Superior temporal gyrus (tissue), 1 donor: ENCODE data around the gene CD99.

Experiments
- DNase-seq: peaks from one replicate; pipeline ENCODE4 v3.0.0-alpha.2; 2016; ENCODE audit errors: extremely low spot score

The CD99 gene

DNA sequence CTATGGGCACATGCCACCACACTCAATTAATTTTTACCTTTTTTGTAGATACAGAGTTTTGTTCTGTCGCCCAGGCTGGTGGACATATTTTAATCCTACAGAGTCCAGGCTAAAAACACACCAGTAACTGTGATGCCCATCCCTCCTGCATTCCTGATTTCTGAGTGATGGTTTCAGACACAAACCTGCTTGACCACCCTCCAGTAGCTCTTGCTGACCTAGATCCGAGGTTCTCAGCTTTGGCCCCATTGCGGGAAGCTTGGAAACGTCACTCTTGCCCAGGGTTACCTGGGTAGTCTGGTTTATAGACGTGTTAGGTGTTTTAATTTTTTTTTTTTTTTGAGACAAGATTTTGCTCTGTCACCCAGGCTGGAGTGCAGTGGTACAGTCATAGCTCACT lies 7.5 kb downstream of the CD99 start:
- DNase-seq: no peak

DNA sequence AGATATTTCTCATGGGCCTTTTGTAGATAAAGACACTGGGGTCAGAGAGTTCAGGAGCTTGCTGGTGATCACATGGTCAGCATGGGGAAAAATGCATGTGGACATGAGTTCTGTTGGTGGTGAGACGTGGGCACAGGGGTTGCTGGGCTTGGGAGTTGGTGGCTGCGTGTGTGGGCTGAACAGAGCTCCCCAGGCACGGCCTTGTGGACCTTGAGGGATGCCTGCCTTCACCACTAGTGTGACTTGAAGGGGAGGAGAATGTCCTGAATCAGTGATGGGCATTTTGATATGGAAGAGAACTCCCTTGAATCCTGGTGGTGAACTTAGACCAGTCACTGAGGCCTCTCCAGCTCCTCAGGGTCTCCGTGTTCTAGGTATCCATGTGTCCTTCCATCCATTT lies 8.9 kb downstream of the CD99 start:
- DNase-seq: no peak

DNA sequence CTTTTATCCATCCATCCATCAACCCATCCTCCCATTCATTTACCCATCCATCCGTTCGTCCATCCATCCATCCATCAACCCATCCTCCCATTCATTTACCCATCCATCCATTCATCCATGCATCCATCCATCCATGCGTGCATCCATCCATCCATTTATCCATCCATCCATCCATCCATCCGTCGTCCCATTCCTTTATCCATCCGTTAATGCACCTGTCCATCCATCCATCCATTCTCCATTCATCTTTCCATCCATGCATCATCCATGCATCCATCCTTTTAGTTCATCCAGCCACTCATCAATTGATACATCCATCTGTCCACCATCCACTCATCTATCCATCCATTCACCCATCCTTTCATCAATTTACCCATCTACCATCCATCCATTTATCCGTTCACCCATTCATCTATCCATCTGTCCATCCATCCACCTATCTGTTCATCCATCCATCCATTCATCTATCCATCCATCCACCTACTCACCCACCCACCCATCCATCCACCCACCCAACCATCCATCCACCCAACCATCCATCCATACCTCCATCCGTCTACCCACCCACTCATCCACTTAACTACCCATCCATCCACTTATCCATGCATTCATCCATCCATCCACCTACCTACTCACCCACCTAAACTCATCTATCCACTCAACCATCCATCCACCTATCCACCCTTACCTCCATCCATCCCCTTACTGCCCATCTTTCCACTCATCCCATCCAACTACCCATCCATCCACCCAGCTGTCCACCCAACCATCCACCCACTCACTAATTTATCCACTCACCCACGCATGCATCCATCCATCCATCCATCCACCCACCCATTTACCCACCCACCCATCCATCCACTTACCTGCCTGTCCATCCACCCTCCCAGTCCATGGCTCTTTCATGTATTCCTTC lies 9.6 kb downstream of the CD99 start:
- no peak for DNase-seq

DNA sequence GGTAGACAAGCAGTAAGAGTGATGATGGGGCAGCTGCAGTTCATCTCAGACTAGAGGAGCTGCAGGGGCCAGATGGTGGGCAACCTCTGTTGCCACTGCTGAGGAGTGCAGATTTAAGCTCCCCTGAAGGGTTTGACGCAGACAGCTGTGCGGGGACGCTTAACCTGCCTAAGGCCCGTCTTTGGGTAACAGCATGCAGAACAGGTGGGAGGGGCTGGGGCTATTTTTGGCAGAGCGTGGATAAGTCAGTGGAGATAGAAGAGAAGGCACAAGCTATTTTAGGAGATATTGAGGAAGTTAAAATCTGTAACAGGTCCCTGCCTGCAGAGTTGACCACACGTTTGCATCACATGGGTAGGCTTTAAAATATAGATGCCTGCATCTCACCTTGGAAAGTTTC lies 10.5 kb downstream of the CD99 start:
- DNase-seq: no peak

DNA sequence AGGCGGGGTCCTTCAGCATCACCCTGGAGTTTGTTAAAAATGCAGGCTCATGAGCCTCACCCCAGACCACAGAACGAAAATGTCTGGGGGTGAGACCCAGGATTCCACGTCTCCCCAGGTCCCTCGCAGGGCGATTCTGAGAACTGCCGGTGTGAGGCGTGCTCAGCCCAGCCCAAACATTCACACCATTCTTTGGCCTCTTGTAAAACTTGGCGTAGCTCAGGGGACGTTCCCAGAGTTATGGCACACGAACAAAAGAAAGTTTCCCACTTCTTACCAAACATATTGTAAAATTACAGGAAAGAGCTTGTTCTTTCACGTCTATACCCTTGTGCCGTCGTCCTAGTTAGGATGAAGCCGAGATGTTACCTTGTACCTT lies 12.9 kb downstream of the CD99 start:
- DNase-seq: no peak

DNA sequence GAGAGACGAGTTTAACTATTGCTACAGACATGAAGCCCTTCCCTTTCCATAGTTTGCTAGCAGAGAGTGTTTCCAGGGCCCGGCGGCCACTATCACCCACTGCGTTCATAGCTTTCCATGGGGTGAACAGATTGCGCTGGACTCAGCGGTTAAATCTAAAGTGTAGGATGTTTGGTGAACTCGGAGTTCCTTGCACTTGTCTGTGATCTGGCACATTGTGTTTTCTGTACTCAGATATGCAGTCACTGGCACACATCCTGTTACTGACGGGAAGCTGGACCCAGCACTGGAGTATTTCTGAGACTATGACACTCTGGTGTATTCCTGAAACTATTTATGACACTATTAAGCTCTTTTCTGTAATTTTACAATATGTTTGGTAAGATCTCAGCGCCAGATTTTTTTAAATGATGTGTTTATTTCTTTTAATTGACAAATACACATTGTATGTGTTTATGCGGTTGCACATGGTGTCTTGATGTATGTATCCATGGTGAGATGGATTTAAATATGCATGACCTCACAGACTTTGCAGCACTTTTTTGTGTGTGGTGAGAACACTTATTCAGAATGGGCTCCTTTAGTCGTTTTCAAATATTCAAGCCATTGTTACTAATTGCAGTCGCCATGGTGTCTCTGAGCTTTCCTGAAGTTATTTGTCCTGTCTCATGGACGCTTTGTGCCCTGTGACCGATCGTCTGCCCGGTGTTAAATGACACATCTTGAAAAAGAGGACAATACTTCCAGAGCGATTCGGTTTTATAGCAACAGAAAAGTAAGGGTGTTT lies 14.1 kb downstream of the CD99 start:
- DNase-seq: no peak

DNA sequence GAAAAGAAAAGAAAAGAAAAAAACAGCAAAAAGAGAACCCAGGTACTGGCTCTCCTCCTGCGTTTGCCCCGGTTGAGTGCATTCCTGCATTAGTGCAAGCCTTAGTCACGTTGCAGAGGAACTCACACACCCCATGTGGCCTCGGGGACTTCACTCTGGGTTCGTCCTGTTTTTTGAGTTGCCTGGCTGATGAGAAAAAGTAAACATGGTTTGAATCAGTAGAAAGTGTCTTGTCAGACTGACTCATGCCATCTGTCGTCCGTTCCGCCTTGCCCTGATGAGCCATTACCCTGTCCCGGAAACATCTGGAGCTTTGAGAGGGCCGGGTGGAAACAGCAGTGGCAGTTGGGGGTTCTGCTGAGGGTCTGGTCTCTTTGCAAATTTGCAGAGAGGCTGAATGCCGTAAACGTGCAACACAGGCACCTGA lies 16.3 kb downstream of the CD99 start:
- peak; percentile 20 for DNase-seq

DNA sequence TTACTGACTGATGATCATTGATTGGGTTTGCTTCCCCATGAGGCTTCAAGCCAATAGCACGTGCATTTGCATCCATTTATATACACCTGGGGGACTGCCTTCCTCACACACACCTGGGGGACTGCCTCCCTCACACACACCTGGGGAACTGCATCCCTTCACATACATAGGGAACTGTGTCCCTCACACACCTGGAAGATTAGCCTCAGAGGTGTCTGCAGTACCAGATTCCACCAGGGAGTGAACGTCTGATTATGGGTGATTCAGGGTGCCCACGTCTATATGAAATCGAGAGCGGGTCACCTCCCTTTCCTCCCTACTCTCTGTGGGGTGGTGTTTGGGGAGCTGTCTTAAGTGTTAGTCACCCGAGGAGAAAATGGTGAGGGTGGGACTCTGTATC lies 16.9 kb downstream of the CD99 start:
- no peak for DNase-seq

DNA sequence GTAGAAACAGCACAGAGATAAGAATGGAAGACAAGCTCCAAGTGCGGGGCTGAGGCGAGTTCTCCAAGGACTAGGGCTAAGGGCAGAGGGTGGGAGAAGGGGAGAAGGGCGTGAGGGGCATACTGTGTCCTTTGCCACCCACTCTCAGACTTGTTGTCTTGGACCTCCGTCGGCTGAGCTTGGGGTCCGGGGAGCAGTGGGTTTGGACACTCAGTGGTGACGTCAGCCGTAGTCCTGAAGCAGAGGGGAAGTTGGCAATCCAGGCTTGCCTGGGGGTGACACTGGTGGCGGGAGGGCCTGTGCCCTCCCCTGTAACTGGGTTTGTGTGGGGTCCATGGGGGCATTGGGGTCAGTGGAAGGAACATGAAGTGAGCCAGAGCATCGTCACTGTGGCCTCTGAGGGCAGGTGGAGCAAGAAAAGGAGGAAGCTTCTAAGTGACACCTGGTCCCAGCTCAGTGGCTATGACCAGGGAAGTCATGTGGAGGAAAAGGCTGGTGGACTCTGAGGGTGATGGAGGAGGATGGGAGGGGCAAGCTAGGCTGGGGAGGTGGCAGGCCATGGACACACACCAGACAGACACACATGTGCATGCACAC lies 17.6 kb downstream of the CD99 start:
- DNase-seq: no peak

DNA sequence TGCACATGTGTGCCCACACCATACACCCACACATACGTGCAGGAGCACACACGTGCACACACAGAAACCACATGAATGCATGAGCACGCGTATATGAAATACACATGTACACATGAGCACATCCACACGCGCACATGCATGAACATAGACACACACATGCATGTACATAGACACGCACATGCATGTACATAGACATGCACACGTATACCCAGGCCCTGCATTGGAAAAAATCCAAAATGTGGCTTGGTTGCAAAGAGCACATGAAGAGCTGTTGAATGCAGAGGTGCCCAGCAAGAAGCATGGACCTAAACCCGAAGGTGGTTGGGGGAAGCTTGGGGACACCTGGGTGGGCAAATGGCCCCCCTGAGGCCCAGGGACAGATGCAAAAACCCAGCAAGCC lies 18.5 kb downstream of the CD99 start:
- no peak for DNase-seq

DNA sequence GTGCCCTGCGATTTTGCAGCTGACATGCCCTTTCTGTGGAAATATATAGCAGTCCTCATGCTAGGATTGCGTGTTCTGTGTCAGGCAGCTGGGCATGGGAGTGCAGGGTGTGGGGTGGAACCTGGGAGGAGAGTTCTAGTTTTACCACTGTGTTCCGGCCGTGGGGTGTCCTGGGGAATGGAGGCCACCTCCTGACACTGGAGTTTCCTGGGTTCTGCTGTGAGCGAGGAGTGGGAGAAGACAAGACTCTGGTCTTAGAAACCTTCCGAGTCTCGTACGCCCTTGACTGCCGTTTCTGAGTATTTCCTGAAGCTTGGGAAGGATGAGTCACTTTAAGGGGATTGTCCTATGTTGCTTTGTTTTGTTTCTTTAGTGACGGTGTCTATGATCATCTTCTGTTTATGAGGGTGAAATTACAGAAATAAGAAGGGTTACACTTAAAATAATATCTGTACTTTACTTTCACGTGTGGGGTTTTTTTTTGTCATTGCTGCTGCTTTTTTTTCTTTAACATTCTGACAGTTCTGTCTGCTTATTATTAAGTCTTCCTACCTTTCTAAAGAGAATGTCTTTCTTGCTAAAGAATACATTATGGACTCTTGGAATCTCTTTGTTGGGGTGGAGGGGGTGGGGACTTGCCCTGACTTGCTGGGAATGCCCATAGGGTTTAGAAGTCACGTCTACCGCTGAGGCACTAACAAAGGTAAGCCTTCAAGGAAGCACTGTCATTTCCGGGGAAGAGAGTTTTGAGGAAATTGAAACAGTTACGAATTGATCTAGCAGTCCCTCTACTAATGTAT lies 19.1 kb downstream of the CD99 start:
- no peak for DNase-seq

DNA sequence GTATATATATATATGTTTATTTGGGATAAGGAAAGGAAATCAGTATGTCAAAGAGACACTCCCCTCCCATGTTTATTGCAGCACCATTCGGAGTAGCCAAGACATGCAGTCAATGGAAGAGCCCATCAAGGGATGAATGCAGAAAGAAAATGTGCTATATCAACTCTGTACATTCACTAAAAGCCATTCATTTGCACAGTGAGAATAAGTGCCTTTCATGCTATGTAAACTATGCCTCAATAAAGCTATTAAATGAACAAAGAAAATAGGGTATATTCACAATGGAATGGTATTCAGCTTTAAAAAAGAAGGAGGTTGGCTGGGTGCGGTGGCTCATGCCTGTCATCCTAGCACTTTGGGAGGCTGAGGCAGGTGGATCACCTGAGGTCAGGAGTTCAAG lies 20.3 kb downstream of the CD99 start:
- DNase-seq: no peak

DNA sequence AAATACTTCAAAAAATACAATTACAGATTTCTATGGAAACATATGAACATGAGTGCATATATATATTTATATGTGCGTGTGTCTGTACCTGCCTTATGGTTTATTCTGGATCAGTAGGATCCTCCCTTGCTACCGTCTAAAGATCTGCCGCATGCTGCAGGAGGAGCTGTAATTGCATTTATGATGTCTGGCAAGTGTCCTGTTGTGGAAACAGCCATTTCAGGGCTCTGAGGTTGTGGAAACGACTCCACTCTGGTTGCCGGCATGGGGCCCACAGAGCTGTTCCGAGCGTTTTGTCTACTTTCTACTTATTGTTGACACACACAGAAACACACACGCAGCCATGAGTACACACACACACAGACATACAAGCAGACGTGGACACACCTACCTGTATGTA lies 21.3 kb downstream of the CD99 start:
- no peak for DNase-seq

DNA sequence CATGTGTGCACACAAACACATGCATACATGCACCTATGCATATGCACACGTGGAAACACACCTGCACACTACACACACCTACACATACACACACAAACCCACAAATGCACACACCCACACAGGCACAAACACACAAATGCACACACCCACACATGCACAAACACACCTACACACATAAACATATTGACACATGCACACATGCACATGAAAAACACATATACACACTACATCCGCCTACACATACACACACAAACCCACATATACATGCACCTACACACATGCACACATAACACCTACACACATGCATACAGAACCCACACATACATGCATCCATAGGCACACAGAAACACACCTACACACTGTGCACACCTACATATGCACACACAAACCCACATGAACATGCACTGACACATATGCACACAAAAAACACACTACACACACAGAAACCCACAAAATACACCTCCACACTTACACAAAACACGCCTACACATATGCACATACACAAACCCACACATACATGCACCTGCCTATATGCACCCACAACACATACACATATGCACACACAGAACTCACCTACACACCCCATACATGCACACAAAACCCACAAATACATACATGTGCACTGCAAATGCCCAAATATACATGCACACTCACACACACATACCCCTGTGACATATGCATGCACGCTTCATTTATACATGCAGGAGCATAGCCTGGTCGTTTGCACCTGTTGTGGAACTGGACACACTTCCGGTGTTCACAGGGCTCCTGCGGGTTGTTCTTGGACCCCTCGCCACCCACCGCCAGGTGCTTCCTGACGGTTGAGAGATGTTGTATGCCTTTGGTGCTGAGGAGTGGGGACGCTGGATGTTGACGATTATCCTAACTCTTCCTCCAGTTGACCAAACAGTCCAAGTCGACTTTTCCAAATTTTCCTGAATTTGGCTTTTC lies 22.1 kb downstream of the CD99 start:
- DNase-seq: no peak

DNA sequence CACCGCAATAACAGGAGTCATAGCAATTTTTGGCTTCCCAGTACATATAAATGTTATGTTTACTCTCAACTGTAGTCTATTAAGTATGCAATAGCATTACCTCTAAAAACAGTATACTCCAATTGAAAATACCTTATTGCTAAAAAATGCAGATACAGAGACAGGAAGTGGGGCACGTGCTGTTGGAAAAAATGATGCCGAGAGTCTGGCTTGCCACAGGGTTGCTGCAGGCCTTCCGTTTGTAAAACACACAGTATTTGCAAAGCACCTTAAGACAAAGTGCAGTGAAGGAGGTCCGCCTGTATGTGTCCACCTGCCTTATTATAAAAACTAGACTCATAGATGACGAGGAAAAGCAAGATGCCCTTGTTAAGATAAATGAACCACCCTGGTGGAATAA lies 23.5 kb downstream of the CD99 start:
- no peak for DNase-seq

DNA sequence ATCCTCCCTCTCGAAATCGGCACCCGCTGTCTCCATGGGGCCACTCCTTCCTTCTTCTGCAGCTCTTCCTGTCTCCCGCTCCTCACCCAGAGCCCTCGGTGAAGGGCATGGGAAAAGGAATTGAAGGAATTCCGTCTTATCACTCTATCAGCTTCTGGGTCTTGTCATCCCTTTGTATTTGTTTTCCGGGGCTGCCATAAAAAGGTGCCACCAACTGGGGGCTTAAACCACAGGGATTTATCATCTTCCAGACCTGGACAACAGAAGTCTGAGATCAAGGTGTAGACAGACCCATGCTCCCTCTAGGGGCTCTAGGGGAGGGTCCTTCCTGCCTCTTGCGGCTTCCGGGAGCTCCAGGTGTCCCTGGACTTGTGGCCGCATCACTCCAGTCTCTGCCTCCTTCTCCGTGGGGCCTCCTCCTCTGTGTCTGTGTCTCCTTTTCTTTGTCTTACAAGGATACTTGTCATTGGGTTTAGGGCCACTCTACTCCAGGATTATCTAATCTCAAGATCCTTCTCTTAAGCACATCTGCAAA lies 24.0 kb downstream of the CD99 start:
- DNase-seq: no peak

DNA sequence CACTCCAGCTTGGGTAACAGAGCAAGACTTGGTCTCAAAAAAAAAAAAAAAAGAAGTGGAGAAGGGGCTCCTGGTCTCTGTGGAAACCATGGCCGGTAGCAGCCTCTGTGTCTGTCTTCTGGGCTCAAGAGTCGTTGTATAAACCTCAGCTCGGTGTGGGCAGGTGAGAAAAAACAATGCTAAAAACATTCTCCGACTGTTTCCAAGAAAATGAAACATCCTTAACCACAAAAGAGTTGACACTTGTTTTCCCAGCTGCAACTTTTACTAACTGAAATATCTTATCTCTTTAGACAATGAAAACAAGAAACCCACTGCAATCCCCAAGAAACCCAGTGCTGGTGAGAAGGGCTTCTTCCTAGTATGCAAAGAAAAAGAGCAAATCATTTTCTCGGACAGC lies 26.2 kb downstream of the CD99 start:
- no peak for DNase-seq

DNA sequence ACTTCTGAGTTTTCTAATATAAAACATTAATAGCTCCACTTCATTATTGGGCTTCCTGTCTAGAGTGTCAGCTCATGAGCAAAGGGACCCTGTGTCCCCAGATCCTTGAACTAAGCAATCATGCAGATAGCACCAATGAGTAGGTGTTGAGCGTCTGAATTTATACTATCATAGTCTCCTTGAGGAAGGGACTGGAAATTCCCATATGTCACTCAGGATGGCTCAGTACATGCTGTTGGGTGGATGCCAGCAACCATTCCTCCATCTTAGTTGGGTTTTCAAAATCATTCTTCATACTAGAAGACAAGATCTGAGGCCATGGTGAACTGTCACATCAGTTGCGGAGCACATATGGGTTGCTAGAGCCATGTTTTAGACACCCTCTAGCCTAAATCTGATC lies 27.7 kb downstream of the CD99 start:
- DNase-seq: no peak

DNA sequence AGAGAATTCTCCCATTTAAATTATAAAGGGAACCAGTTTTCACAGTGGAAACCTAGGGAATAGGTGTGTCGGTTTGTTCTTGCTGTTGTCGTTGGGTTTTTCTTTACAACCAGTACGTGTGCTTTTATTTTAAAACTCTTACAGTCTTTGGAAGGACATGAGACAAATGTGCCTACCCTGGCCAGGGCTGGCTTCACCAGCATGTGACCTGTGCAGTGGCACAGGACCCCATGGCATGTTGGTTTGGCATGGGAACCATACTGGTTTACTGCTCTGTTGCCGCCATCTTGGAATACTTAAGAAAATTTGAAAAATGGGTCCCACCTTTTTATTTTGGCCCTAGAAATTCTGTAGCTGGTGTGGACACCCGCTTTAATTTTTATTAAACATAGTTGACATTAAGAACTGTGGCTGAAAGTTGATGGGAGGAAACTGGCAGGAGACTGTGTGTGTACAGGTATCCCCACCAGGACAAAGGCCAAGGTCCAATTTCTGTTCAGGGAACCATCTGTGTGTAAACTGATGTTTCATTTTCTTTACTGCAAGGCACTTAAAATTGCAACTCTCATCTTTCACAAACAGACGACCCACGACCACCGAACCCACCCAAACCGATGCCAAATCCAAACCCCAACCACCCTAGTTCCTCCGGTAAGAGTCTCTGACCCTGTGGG lies 28.8 kb downstream of the CD99 start:
- no peak for DNase-seq
